CD8-positive, alpha-beta memory T cell (primary cell): Measurements from ENCODE around the gene MVB12B. TPM values are rescaled to one million over a fixed set of nuclear protein-coding genes. Genes with fewer than 3 reads are reported as not detected.

Experiments
- CTCF ChIA-PET: fragments of 350-600 bp; sonication (Branson Sonifier 250); formaldehyde crosslinking; loops from one replicate; lab custom pipeline; 2021; ENCODE audit warnings: antibody characterized with exemption; lab: Charles Lee
- POLR2A ChIA-PET: fragments of 350-600 bp; sonication (Branson Sonifier 250); formaldehyde crosslinking; loops from one replicate; lab custom pipeline; 2021; ENCODE audit warnings: antibody characterized with exemption; lab: Charles Lee
- DNase-seq, 5 donors: peaks; one replicate each; pipeline versions ENCODE4 v3.0.0 to v3.0.0-alpha.2; 2020 to 2022; ENCODE audit warnings: mixed read lengths in 1 of 5
- H3K27ac ChIP-seq: one replicate; pipeline ENCODE4 v1.7.0; 2013; ENCODE audit warnings: low read depth, mild to moderate bottlenecking, low read length, moderate library complexity
- H3K27me3 ChIP-seq: 2 replicates; pipeline ENCODE4 v1.7.0; 2013; ENCODE audit warnings: low read length, mild to moderate bottlenecking; ENCODE audit not compliant: insufficient read depth, poor library complexity, severe bottlenecking
- H3K36me3 ChIP-seq: 2 replicates; pipeline ENCODE4 v1.7.0; 2013; ENCODE audit warnings: mild to moderate bottlenecking, low read length, moderate library complexity; ENCODE audit not compliant: insufficient read depth
- H3K4me1 ChIP-seq: 2 replicates; pipeline ENCODE4 v1.7.0; 2013; ENCODE audit warnings: mild to moderate bottlenecking, low read length, moderate library complexity; ENCODE audit not compliant: insufficient read depth
- H3K4me3 ChIP-seq: 2 replicates; pipeline ENCODE4 v1.7.0; 2013; ENCODE audit warnings: mild to moderate bottlenecking, low read length
- H3K9me3 ChIP-seq: 2 replicates; pipeline ENCODE4 v1.7.0; 2013; ENCODE audit warnings: mild to moderate bottlenecking, low read length
- H3K27ac Mint-ChIP-seq, 8 donors: one replicate each; pipeline ENCODE4 v1.8.0; 2020 to 2021; ENCODE audit warnings: mixed read lengths in 8 of 8, mild to moderate bottlenecking in 6 of 8, inconsistent platforms in 3 of 8, moderate library complexity in 3 of 8
- H3K27me3 Mint-ChIP-seq, 2 donors: one replicate each; pipeline ENCODE4 v1.8.0; 2020 to 2021; ENCODE audit warnings: mixed read lengths in 2 of 2, mild to moderate bottlenecking in 1 of 2, moderate library complexity in 1 of 2
- H3K36me3 Mint-ChIP-seq, 3 donors: one replicate each; pipeline ENCODE4 v1.8.0; 2020 to 2021; ENCODE audit warnings: mixed read lengths in 3 of 3, inconsistent platforms in 1 of 3, mild to moderate bottlenecking in 1 of 3
- H3K4me1 Mint-ChIP-seq, 3 donors: one replicate each; pipeline ENCODE4 v1.8.0; 2020 to 2021; ENCODE audit warnings: mixed read lengths in 3 of 3, inconsistent platforms in 1 of 3, mild to moderate bottlenecking in 1 of 3
- H3K4me3 Mint-ChIP-seq, 7 donors: one replicate each; pipeline ENCODE4 v1.8.0; 2020 to 2021; ENCODE audit warnings: mixed read lengths in 7 of 7, mild to moderate bottlenecking in 6 of 7, moderate library complexity in 4 of 7, inconsistent platforms in 2 of 7
- H3K9me3 Mint-ChIP-seq, 5 donors: one replicate each; pipeline ENCODE4 v1.8.0; 2020 to 2022; ENCODE audit warnings: mixed read lengths in 5 of 5, mild to moderate bottlenecking in 3 of 5, moderate library complexity in 2 of 5, inconsistent platforms in 1 of 5
- polyA plus RNA-seq: library from polyadenylated mRNA; unstranded; fragments of 300-500 nt; fragmentation: Illumina TruSeq; gene quantifications from one replicate; pipeline ENCODE4 v1.2.3, GENCODE V29; 2021
- total RNA-seq, 2 experiments: library from RNA; stranded (reverse); gene quantifications; one replicate each; pipeline ENCODE4 v1.2.3, GENCODE V29; 2021

MVB12B gene
- total and polyA plus RNA-seq, 3 experiments from 2014 or later = 11.0 to 13.1 (median 12.7) TPM

GRCh38 chr9:126440940-126441339 is 114.3 kb downstream of the MVB12B start:
- Histone ChIP-seq H3K4me1 (no peaks in the 10 kb centered on the region), H3K9me3 (no peaks in the 10 kb centered on the region), H3K36me3 (no peaks in the 10 kb centered on the region), H3K4me3 (no peak overlapping the region), H3K27ac (no peak overlapping the region), H3K27me3 (no peaks in the 10 kb centered on the region)
- ChIA-PET CTCF (interaction anchor here (1.0 to 1.9 kb wide), 3 partner anchors 43 to 117 kb away, joined by 3 to 4 read pairs (median 4); no protein-coding TSS in a partner anchor), POLR2A (interaction anchor here (0.7 kb wide), 1 partner anchor 69 kb away, joined by 3 read pairs; no protein-coding TSS in a partner anchor)
- no peak overlapping the region for H3K4me3 Mint-ChIP-seq
- no peaks in the 10 kb centered on the region for H3K9me3 Mint-ChIP-seq
- peaks cover 0 to 2% of the 10 kb centered on the region in 2 donors for H3K27me3 Mint-ChIP-seq
- DNase-seq = no peak
- H3K4me1 Mint-ChIP-seq = peaks cover 9 to 54% (median 14%) of the 10 kb centered on the region in 3 donors
- peak overlapping the region in 1 of 8 donors; percentile 17 for H3K27ac Mint-ChIP-seq
- peaks cover 0 to 32% (median 2%) of the 10 kb centered on the region in 3 donors for H3K36me3 Mint-ChIP-seq

DNA sequence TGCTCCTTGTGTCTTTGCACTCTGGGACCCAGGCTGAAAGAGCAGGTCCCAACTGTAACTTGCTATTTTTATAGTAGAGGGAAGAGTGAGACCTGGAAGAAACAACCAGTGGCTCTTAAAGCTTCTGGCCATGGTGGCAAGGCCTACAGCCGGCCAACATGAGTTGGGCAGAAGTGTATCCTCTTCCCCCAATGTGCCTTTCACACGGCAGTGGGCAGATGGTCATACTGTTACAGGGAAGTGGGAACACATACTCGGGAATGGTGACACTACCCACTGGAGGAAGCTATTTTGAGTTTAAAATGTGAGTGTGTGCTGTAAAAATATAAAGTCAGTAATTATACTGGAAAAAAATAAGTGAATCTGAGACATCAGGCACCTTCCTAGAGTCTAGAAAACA is 116.0 kb downstream of the MVB12B start:
- Mint-ChIP-seq H3K9me3 (no peaks in the 10 kb centered on the region), H3K36me3 (peaks cover 0 to 27% (median 4%) of the 10 kb centered on the region in 3 donors), H3K27me3 (no peaks in the 10 kb centered on the region), H3K27ac (peak overlapping the region in 3 of 8 donors; percentile 23 to 75 (median 56)), H3K4me1 (peaks cover 9 to 56% (median 14%) of the 10 kb centered on the region in 3 donors), H3K4me3 (no peak overlapping the region)
- ChIA-PET CTCF (interaction anchor here (1.1 to 1.9 kb wide), 3 partner anchors 44 to 115 kb away, joined by 4 read pairs; no protein-coding TSS in a partner anchor), POLR2A (no interaction called here)
- Histone ChIP-seq H3K36me3 (no peaks in the 10 kb centered on the region), H3K27me3 (no peaks in the 10 kb centered on the region), H3K27ac (no peak overlapping the region), H3K4me3 (no peak overlapping the region), H3K9me3 (no peaks in the 10 kb centered on the region), H3K4me1 (no peaks in the 10 kb centered on the region)
- DNase-seq = no peak

GRCh38 chr9:126443144-126443543 is 116.5 kb downstream of the MVB12B start:
- peaks cover 9 to 56% (median 14%) of the 10 kb centered on the region in 3 donors for H3K4me1 Mint-ChIP-seq
- Histone ChIP-seq H3K4me1 (no peaks in the 10 kb centered on the region), H3K36me3 (no peaks in the 10 kb centered on the region), H3K9me3 (no peaks in the 10 kb centered on the region), H3K27me3 (no peaks in the 10 kb centered on the region), H3K27ac (no peak overlapping the region), H3K4me3 (no peak overlapping the region)
- ChIA-PET CTCF (interaction anchor here (1.1 to 1.9 kb wide), 3 partner anchors 44 to 114 kb away, joined by 4 read pairs; no protein-coding TSS in a partner anchor), POLR2A (no interaction called here)
- no peaks in the 10 kb centered on the region for H3K9me3 Mint-ChIP-seq
- H3K36me3 Mint-ChIP-seq = peaks cover 0 to 33% (median 6%) of the 10 kb centered on the region in 3 donors
- H3K27ac Mint-ChIP-seq = peak overlapping the region in 1 of 8 donors; percentile 71
- H3K4me3 Mint-ChIP-seq = peak overlapping the region in 1 of 7 donors; percentile 13
- no peaks in the 10 kb centered on the region for H3K27me3 Mint-ChIP-seq
- no peak for DNase-seq

- H3K36me3 Mint-ChIP-seq = peaks cover 0 to 52% (median 12%) of the 10 kb centered on the region in 3 donors
- no peaks in the 10 kb centered on the region for H3K9me3 Mint-ChIP-seq
- peaks cover 23 to 66% (median 26%) of the 10 kb centered on the region in 3 donors for H3K4me1 Mint-ChIP-seq
- Histone ChIP-seq H3K4me3 (no peak overlapping the region), H3K9me3 (no peaks in the 10 kb centered on the region), H3K4me1 (no peaks in the 10 kb centered on the region), H3K27me3 (no peaks in the 10 kb centered on the region), H3K27ac (no peak overlapping the region), H3K36me3 (no peaks in the 10 kb centered on the region)
- no peaks in the 10 kb centered on the region for H3K27me3 Mint-ChIP-seq
- peak overlapping the region in 1 of 8 donors; percentile 47 for H3K27ac Mint-ChIP-seq
- CTCF ChIA-PET = no interaction called here
- no peak for DNase-seq
- POLR2A ChIA-PET = no interaction called here
- no peak overlapping the region for H3K4me3 Mint-ChIP-seq
Observed at GRCh38 chr9:126448136-126448535, 121.5 kb downstream of the MVB12B start.

- Mint-ChIP-seq H3K36me3 (peaks cover 0 to 56% (median 15%) of the 10 kb centered on the region in 3 donors), H3K27ac (peak overlapping the region in 1 of 8 donors; percentile 47), H3K4me1 (peaks cover 23 to 65% (median 27%) of the 10 kb centered on the region in 3 donors), H3K9me3 (no peaks in the 10 kb centered on the region), H3K27me3 (no peaks in the 10 kb centered on the region), H3K4me3 (no peak overlapping the region)
- H3K4me3 ChIP-seq = no peak overlapping the region
- H3K4me1 ChIP-seq = no peaks in the 10 kb centered on the region
- DNase-seq = no peak
- no peaks in the 10 kb centered on the region for H3K36me3 ChIP-seq
- no peaks in the 10 kb centered on the region for H3K9me3 ChIP-seq
- H3K27me3 ChIP-seq = no peaks in the 10 kb centered on the region
- CTCF ChIA-PET = no interaction called here
- H3K27ac ChIP-seq = no peak overlapping the region
- POLR2A ChIA-PET = no interaction called here
Observed at GRCh38 chr9:126448865-126449577, 122.4 kb downstream of the MVB12B start.

DNA sequence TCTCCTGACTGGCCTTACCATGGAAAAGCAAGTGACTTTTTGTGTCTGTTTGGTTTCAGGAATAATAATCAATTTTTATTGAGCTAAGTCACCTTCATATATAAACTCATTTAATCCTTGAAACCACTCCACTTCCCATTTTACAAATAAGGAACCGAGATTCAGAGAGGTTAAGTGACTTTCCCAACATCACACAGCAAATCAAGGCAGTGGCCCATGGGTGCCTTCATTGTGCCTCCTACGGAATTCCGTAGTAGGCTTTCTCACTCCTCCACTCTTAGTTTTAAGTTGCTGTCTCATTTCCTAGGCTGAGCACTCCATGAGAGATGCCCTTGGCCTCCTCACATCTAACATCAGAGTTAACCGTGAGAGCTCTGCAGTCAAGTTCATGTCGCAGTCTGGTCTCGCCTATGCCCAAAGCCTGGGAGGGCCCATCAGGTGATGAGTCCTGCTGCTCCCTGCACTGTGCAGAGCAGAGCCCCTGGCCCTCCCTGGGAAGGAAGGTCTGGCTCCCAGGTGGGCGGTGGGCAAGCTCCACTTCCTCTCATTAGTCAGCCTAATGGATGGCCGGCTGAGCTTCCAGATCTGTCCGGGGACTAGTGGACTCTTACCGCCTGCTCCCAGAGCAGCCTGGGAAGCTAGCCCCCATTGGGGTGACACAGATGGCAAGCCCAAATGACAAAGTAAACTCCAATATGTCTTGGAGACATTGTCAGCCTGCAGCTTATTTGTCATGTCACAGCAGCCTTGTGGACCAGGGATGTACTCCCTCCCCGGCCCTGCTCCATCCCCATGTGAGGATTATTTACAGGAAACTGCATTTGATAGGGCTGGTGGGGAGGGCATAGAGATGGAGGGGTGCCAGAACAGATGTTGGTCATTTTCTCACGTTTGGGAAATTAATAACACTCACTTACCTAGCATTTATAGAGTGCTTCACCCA is 123.4 kb downstream of the MVB12B start:
- Mint-ChIP-seq H3K36me3 (peaks cover 0 to 65% (median 15%) of the 10 kb centered on the region in 3 donors), H3K27ac (peak overlapping the region in 4 of 8 donors; percentile 43 to 78 (median 60)), H3K27me3 (no peaks in the 10 kb centered on the region), H3K9me3 (no peaks in the 10 kb centered on the region), H3K4me1 (peaks cover 23 to 64% (median 26%) of the 10 kb centered on the region in 3 donors), H3K4me3 (no peak overlapping the region)
- H3K4me1 ChIP-seq = no peaks in the 10 kb centered on the region
- DNase-seq = no peak
- CTCF ChIA-PET = interaction anchor here (1.0 to 2.3 kb wide), 4 partner anchors 15 to 51 kb away, joined by 3 to 9 read pairs (median 3); no protein-coding TSS in a partner anchor
- H3K27ac ChIP-seq = no peak overlapping the region
- H3K9me3 ChIP-seq = no peaks in the 10 kb centered on the region
- H3K4me3 ChIP-seq = no peak overlapping the region
- H3K27me3 ChIP-seq = no peaks in the 10 kb centered on the region
- no peaks in the 10 kb centered on the region for H3K36me3 ChIP-seq
- POLR2A ChIA-PET = no interaction called here

DNA sequence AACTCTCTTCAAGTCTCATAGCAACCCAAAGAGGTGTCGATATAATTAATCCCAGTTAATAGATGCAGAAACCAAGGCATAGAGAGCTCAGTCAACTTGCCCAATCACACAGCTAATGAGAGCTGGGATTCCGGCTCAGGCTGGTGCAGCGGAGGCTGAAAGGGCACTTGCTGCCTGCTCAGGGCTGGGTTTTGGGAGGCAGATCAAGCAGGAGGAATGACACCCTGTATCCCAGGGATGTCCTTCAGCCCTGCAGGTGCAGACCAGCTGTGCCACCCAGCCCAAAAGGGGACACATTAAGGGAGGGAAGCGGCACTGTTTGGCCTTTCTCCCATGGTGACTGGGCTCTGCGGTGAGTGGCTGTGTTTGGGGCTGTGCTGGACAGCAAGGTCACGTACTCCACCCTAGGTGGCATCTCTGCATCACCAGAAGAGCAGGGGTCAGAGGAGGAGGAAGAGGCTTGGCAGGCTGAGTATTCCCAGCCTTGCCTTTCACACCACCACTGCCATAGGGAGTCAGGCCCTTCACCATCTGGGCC is 124.1 kb downstream of the MVB12B start:
- Histone ChIP-seq H3K27ac (no peak overlapping the region), H3K4me3 (no peak overlapping the region), H3K27me3 (no peaks in the 10 kb centered on the region), H3K9me3 (no peaks in the 10 kb centered on the region), H3K4me1 (no peaks in the 10 kb centered on the region), H3K36me3 (no peaks in the 10 kb centered on the region)
- Mint-ChIP-seq H3K9me3 (no peaks in the 10 kb centered on the region), H3K4me1 (peaks cover 23 to 62% (median 25%) of the 10 kb centered on the region in 3 donors), H3K27ac (peak overlapping the region in 2 of 8 donors; percentile 51 to 78), H3K27me3 (no peaks in the 10 kb centered on the region), H3K36me3 (peaks cover 0 to 67% (median 15%) of the 10 kb centered on the region in 3 donors), H3K4me3 (no peak overlapping the region)
- ChIA-PET CTCF (interaction anchor here (1.0 to 2.3 kb wide), 5 partner anchors 13 to 50 kb away, joined by 3 to 9 read pairs (median 3); no protein-coding TSS in a partner anchor), POLR2A (no interaction called here)
- DNase-seq = no peak
